G401.6 (cell line): ENCODE measurements around the gene PRKG2.
"Not testable (repeated sequence)": the region's sequence is repeated elsewhere in the genome, so short reads cannot be mapped to it uniquely, and the experiment has no call there.

Experiments
- FAIRE-seq: peaks from 2 replicates; lab custom pipeline; 2012; peaks lifted over from hg19 to GRCh38; lab: Jason Lieb, UNC

PRKG2 gene

GRCh38 chr4:81162752-81163458 is 52.1 kb downstream of the PRKG2 start:
- no peak for FAIRE-seq

DNA sequence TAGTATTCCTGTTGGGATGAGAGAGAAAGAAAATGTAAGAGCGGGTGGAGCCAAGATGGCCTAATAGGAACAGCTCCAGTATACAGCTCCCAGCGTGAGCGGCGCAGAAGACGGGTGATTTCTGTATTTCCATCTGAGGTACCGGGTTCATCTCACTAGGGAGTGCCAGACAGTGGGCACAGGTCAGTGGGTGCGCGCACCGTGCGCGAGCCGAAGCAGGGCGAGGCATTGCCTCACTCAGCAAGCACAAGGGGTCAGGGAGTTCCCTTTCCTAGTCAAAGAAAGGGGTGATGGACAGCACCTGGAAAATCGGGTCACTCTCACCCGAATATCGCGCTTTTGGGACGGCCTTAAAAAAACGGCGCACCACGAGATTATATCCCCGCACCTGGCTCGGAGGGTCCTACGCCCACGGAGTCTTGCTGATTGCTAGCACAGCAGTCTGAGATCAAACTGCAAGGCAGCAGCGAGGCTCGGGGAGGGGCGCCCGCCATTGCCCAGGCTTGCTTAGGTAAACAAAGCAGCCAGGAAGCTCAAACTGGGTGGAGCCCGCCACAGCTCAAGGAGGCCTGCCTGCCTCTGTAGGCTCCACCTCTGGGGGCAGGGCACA is 61.2 kb downstream of the PRKG2 start:
- FAIRE-seq, result not testable (repeated sequence)

- FAIRE-seq, result no peak
These were observed 61.9 kb downstream of the PRKG2 start for GRCh38 chr4:81152839-81153713.

DNA sequence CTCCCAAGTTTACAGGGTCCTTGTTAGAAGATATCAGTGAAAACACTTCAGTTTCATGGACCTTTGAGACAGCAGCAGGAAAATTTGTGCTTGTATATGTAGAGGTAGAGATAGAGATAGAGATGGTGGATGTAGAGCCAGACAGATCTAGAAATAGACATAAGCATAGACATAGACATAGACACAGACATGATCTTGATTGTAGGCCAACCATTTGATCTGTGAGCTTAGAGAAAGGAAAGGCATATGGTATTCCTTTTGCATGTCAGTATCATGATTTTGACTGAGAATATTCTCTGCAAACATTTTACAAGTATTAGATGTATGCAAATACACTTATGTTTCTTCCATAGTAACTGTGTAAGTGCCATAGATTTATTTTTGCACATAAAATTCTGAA is 65.0 kb downstream of the PRKG2 start:
- FAIRE-seq, result no peak

DNA sequence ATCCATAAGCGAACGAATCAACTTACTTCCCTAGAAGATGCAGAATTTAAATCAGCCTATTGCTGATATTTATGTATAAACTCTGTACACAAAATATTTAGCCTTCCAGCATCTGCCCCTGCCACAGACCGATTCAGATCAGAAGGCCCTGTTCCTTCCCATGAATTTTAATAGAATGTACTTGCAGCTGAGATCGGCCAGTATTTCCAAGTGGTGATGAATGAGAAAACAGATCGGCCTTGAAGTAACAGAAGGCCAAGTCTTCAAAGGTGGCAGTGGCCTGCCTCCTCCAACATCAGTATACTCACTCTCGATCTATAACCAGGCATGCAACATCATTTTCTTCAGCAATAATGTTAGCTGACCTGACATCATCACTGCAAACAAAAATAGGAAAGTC is 66.4 kb downstream of the PRKG2 start:
- no peak for FAIRE-seq

DNA sequence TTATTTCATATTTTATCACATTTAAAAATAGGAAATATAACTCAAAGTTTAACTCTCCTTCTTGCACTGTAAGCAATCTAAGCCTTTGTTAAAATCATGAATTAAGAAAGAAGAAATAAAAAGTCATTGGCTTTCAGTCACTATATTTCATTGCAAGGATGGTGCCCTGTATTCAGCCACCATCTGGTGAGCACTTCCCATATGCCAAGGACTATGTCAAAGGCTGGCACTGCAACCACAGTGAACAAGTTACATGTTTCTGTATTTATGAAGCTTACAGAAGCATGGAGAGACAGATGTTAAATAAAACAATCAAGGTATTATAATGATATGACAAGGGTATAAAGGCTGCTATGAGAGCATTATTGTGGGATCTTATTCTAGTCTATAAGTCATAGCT is 68.6 kb downstream of the PRKG2 start:
- FAIRE-seq, result no peak

GRCh38 chr4:81143183-81143582 is 71.8 kb downstream of the PRKG2 start:
- no peak for FAIRE-seq

DNA sequence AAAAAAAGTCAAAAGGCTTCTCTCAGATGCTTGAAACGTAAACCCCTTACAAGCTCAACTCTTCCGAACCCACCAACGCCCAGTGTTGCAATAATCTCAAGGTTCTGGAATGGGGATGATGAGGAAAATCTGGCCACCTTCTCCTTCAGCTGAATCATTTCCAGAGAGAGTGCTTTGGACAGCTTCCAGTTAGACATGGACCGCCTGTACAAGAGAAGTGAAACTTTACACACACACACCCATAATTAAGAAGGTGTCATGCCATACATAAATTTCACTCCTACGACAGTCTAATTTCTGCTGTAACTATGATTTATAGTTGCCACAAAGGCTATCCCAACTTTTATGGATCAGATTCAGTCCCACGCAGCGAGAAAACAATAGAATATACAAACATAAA is 72.3 kb downstream of the PRKG2 start:
- no peak for FAIRE-seq

DNA sequence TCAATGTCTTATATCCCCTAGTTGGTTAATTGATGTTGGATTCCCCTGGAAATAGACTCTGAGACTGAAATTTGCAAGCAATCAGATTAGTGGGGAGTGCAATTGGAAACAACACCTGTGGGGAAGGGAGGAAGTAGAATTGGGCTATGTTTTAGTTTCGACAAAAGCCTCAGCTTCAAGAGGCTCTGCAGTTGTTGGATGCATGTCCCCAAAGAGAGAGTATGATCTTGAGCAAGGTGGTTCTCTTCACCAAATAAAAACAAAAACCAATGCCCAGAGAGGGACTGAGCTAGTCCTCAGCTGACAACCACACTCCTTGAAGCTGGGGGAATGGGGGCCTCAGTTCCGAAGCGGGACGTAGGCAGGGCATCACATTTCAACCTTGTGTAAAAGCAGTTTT is 77.1 kb downstream of the PRKG2 start:
- no peak for FAIRE-seq

GRCh38 chr4:81137446-81137845 is 77.6 kb downstream of the PRKG2 start:
- no peak for FAIRE-seq

- FAIRE-seq, result no peak
These were observed 78.7 kb downstream of the PRKG2 start for GRCh38 chr4:81136161-81136905.

DNA sequence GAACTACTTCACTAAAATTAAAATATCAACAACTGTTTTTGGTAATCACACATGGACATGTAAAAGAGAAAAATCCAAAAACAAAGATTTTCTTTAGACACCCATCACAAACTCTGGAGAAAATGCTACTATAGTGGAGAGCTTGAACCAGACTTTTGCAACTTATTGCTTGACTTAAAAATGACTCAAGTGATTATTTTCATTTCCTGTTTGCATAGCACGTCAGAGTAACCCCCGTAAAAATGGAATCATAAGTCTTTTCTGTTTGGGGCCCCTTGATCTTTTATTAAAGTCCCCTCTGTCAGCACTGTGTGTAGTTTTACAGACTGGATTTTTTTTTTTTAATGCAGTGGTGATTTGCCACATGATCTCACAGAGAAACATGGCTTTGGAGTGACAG is 79.5 kb downstream of the PRKG2 start:
- no peak for FAIRE-seq

GRCh38 chr4:81131563-81131962 is 83.5 kb downstream of the PRKG2 start:
- FAIRE-seq, result no peak

DNA sequence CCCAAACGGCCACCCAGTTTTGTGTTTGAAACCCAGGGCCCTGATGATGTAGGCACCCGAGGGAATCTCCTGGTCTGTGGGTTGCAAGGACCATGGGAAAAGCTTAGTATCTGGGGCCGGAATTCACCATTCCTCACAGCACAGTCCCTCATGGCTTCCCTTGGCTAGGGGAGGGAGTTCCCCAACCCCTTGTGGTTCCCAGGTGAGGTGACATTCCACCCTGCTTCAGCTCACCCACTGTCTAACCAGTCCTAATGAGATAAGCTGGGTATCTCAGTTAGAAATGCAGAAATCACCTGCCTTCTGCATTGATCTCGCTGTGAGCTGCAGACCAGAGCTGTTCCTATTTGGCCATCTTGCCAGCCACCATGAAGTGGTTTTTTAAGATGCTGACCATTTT is 84.0 kb downstream of the PRKG2 start:
- no peak for FAIRE-seq

GRCh38 chr4:81130569-81130968 is 84.5 kb downstream of the PRKG2 start:
- no peak for FAIRE-seq

- no peak for FAIRE-seq
These were observed 95.0 kb downstream of the PRKG2 start for GRCh38 chr4:81120055-81120454.

DNA sequence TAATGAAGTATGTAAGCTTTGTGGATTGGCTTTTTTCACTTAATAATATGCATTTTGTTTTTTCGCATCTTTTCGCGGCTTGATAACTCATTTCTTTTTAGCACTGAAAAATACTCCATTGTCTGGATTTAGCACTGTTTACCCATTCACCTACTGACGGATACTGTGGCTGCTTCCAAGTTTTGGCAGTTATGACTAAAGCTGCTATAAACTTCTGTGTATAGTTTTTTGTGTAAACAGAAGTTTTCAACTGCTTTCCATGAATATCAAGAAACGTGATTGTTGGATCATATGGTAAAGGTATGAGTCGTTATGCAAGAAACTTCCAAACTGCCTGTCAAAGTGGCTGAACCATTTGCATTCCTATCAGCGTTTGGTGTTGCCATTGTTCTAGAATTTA is 96.9 kb downstream of the PRKG2 start:
- FAIRE-seq, result no peak

DNA sequence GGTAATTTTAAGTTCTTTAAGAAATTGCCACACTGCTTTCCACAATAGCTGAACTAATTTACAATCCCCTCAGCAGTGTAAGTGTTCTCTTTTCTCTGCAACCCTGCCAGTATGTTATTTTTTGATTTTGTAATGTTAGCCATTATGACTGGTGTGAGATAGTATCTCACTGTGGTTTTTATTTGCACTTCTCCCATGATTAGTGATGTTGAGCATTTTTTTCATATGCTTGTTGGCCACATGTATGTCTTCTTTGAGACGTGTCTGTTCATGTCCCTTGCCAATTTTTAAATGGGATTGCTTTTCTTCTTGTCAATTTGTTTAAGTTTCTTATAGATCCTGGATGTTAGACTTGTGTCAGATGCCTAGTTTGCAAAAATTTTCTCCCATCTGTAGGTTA is 98.5 kb downstream of the PRKG2 start:
- FAIRE-seq, result no peak

DNA sequence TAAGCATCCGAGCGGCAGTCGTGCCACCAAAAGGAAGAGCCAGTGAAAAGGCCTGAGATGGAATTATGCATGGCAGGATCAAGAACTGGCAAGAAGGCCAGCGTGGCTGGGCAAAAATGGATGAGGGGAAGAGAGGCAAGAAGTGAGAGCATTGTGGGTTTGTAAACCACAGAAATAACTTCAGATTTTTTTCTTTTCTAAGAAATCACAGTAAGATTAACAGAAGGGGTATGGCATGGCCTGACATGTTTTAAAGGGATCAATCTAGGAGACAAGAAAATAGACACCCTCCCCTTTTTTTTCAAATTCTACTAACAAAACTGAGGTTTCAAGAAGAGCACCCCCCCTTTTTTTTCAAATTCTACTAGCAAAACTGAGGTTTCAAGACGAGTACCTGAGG is 102.0 kb downstream of the PRKG2 start:
- FAIRE-seq, result no peak

DNA sequence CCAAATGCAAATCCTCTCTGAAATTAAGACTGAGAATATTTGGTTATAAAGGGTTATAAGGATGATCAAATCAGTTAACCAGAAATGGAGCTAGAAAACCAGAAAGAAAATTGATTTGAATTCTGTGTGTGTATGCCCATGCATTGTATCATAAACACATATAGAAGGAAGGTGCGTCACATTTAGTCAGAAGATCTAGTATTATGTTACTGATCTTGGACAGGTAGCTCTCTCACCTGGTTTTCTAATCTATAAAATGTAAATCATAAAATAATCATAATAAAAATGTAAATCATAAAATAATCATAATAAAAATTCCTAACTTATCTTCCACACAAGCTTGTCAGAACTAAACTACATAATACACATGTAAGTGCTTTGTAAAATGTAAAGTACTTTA is 105.7 kb downstream of the PRKG2 start:
- no peak for FAIRE-seq

DNA sequence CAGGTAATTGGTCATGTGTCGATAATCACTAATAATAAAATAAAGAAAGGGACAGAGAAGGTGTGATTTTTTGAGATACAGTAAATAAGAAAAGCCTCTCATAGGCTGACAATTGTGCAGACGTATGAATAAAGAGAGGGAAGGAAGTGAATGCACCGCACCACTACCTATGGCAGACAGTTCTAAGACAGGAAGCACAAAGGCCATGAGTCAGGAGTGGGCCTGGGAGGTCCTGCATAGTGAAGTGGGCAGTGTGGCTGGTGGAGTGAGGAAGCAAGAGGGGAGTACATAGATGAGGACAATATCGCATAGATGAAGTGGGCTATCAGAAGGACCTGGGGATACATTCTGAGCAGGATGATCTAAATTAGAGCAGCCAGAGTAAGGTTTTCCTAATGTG is 108.9 kb downstream of the PRKG2 start:
- no peak for FAIRE-seq

- no peak for FAIRE-seq
These were observed 112.9 kb downstream of the PRKG2 start for GRCh38 chr4:81102107-81102506.

- FAIRE-seq, result no peak
These were observed 118.5 kb downstream of the PRKG2 start for GRCh38 chr4:81096566-81096965.
